IMR-90 (cell line): ENCODE data around the gene AHDC1. TPM values are rescaled to one million over a fixed set of nuclear protein-coding genes. Genes with fewer than 3 reads are reported as not detected.

Experiments
- ATAC-seq: fragments of 200-7000 bp; cut with Tn5 transposase; 2 replicates; pipeline ENCODE4 v1.9.1; 2020; ENCODE audit warnings: low read depth, mild to moderate bottlenecking, moderate library complexity
- BruUV-seq: library from RNA; stranded (reverse); fragments of 400-500 nt; replicated peaks from 2 replicates; lab custom pipeline; 2021; lab: Mats Ljungman, UMichigan
- CTCF ChIA-PET: fragments of 300-600 bp; formaldehyde crosslinking; extraction: SDS; loops from one replicate; lab custom pipeline; 2021; ENCODE audit warnings: antibody characterized with exemption; lab: Yijun Ruan, JAX
- POLR2A ChIA-PET: fragments of 300-600 bp; sonication (Branson Sonifier 250); formaldehyde crosslinking; loops from one replicate; lab custom pipeline; 2022; ENCODE audit warnings: antibody characterized with exemption; ENCODE audit not compliant: unreplicated experiment; lab: Charles Lee
- DNase-seq: peaks from one replicate; pipeline ENCODE4 v3.0.0; 2013
- H2AFZ ChIP-seq: replicated peaks from 2 replicates; pipeline ENCODE3; 2013; ENCODE audit warnings: low read length, mild to moderate bottlenecking; ENCODE audit not compliant: poor library complexity
- H2AK5ac ChIP-seq: 2 replicates; pipeline ENCODE4 v1.6.1; 2013; ENCODE audit warnings: low read depth, low read length, inconsistent platforms
- H2AK9ac ChIP-seq: replicated peaks from 2 replicates; pipeline ENCODE3; 2013; ENCODE audit warnings: mild to moderate bottlenecking, low read depth, low read length, moderate library complexity; ENCODE audit not compliant: poor library complexity
- H2BK120ac ChIP-seq: 2 replicates; pipeline ENCODE4 v1.6.1; 2013; ENCODE audit warnings: low read depth, low read length, inconsistent platforms
- H2BK15ac ChIP-seq: 3 replicates; pipeline ENCODE4 v1.6.1; 2013; ENCODE audit warnings: low read depth, low read length, inconsistent platforms
- H2BK20ac ChIP-seq: 2 replicates; pipeline ENCODE4 v1.6.1; 2013; ENCODE audit warnings: low read depth, mild to moderate bottlenecking, inconsistent platforms, low read length, moderate library complexity
- H2BK5ac ChIP-seq: 2 replicates; pipeline ENCODE4 v1.6.1; 2013; ENCODE audit warnings: mild to moderate bottlenecking, low read depth, low read length, inconsistent platforms; ENCODE audit not compliant: poor library complexity, severe bottlenecking
- H3K14ac ChIP-seq: replicated peaks from 2 replicates; pipeline ENCODE4 v1.6.1; 2013; ENCODE audit warnings: low read depth, low read length, inconsistent platforms
- H3K18ac ChIP-seq: 2 replicates; pipeline ENCODE4 v1.6.1; 2013; ENCODE audit warnings: low read depth, low read length, control low read depth
- H3K23ac ChIP-seq: 2 replicates; pipeline ENCODE4 v1.6.1; 2013; ENCODE audit warnings: low read depth, low read length, inconsistent platforms
- H3K27ac ChIP-seq: 2 replicates; pipeline ENCODE4 v1.5.1; 2013; ENCODE audit warnings: mild to moderate bottlenecking, control low read depth, low read length; ENCODE audit not compliant: insufficient read depth
- H3K27me3 ChIP-seq: 2 replicates; pipeline ENCODE4 v1.6.1; 2013; ENCODE audit warnings: low read length; ENCODE audit not compliant: control insufficient read depth, insufficient read depth
- H3K36me3 ChIP-seq: 2 replicates; pipeline ENCODE4 v1.6.1; 2013; ENCODE audit warnings: low read length, mixed read lengths; ENCODE audit not compliant: control insufficient read depth, insufficient read depth
- H3K4ac ChIP-seq: 2 replicates; pipeline ENCODE4 v1.6.1; 2013; ENCODE audit warnings: low read depth, low read length, inconsistent platforms
- H3K4me1 ChIP-seq: 2 replicates; pipeline ENCODE4 v1.6.1; 2013; ENCODE audit warnings: low read length, mixed read lengths; ENCODE audit not compliant: control insufficient read depth, insufficient read depth
- H3K4me2 ChIP-seq: 2 replicates; pipeline ENCODE4 v1.6.1; 2013; ENCODE audit warnings: low read depth, mild to moderate bottlenecking, control low read depth, low read length, moderate library complexity
- H3K4me3 ChIP-seq: 2 replicates; pipeline ENCODE4 v1.5.1; 2013; ENCODE audit warnings: low read depth, mild to moderate bottlenecking, control low read depth, low read length, moderate library complexity; ENCODE audit not compliant: insufficient read depth
- H3K56ac ChIP-seq: 2 replicates; pipeline ENCODE4 v1.6.1; 2013; ENCODE audit warnings: low read length, inconsistent platforms; ENCODE audit not compliant: insufficient read depth; ENCODE audit errors: extremely low read depth
- H3K79me1 ChIP-seq, 2 experiments: 2 replicates each; pipeline ENCODE4 v1.6.1; 2013; ENCODE audit warnings: low read length in 2 of 2, inconsistent platforms in 1 of 2, low read depth in 1 of 2
- H3K9ac ChIP-seq: 2 replicates; pipeline ENCODE4 v1.6.1; 2013; ENCODE audit warnings: low read depth, low read length, control low read depth
- H3K9me1 ChIP-seq: 2 replicates; pipeline ENCODE4 v1.6.1; 2013; ENCODE audit warnings: low read length, inconsistent platforms; ENCODE audit not compliant: insufficient read depth
- H3K9me3 ChIP-seq: 2 replicates; pipeline ENCODE4 v1.6.1; 2013; ENCODE audit warnings: low read length; ENCODE audit not compliant: control insufficient read depth, insufficient read depth
- H4K20me1 ChIP-seq: 2 replicates; pipeline ENCODE4 v1.6.1; 2013; ENCODE audit warnings: low read length, inconsistent platforms; ENCODE audit not compliant: insufficient read depth
- H4K5ac ChIP-seq: 2 replicates; pipeline ENCODE4 v1.6.1; 2013; ENCODE audit warnings: mild to moderate bottlenecking, low read depth, low read length, control low read depth
- H4K8ac ChIP-seq, 2 experiments: 2 replicates each; pipeline ENCODE4 v1.6.1; 2013; ENCODE audit warnings: low read depth in 2 of 2, low read length in 2 of 2, control low read depth in 1 of 2, inconsistent platforms in 1 of 2
- H4K91ac ChIP-seq: 2 replicates; pipeline ENCODE4 v1.6.1; 2013; ENCODE audit warnings: low read depth, low read length, inconsistent platforms; ENCODE audit not compliant: insufficient read depth
- CEBPB ChIP-seq: IDR thresholded peaks from 2 replicates; pipeline ENCODE4 v1.6.1; 2012; ENCODE audit warnings: low read depth, low read length, improper control_type of control experiment
- CHD1 ChIP-seq: IDR thresholded peaks from 2 replicates; pipeline ENCODE4 v1.6.1; 2012; ENCODE audit warnings: low read depth, low read length, improper control_type of control experiment
- CTCF ChIP-seq: conservative IDR thresholded peaks from 2 replicates; pipeline ENCODE4 v1.5.1; 2012; ENCODE audit warnings: mild to moderate bottlenecking, low read depth, low read length, improper control_type of control experiment
- ELK1 ChIP-seq: fragments of 150-350 bp; IDR thresholded peaks from 2 replicates; pipeline ENCODE4 v1.6.1; 2016; ENCODE audit warnings: low read depth, mild to moderate bottlenecking, low read length, moderate library complexity, borderline replicate concordance
- FOS ChIP-seq: fragments of 150-350 bp; IDR thresholded peaks from 2 replicates; pipeline ENCODE4 v1.6.1; 2016; ENCODE audit warnings: low read depth, low read length
- MAFK ChIP-seq: IDR thresholded peaks from 2 replicates; pipeline ENCODE4 v1.6.1; 2012; ENCODE audit warnings: low read depth, low read length, improper control_type of control experiment
- MAZ ChIP-seq: IDR thresholded peaks from 2 replicates; pipeline ENCODE4 v1.6.1; 2012; ENCODE audit warnings: low read depth, mild to moderate bottlenecking, low read length, improper control_type of control experiment, moderate library complexity, borderline replicate concordance
- MXI1 ChIP-seq: IDR thresholded peaks from 2 replicates; pipeline ENCODE4 v1.6.1; 2012; ENCODE audit warnings: low read depth, mild to moderate bottlenecking, low read length, moderate library complexity, borderline replicate concordance
- NFE2L2 ChIP-seq: fragments of 150-350 bp; IDR thresholded peaks from 2 replicates; pipeline ENCODE4 v1.6.1; 2016; ENCODE audit warnings: low read depth, mild to moderate bottlenecking, low read length
- POLR2A ChIP-seq: IDR thresholded peaks from 2 replicates; pipeline ENCODE4 v1.6.1; 2012; ENCODE audit warnings: mild to moderate bottlenecking, low read depth, low read length
- RAD21 ChIP-seq: IDR thresholded peaks from 2 replicates; pipeline ENCODE4 v1.6.1; 2012; ENCODE audit warnings: low read length, improper control_type of control experiment
- RCOR1 ChIP-seq: IDR thresholded peaks from 2 replicates; pipeline ENCODE4 v1.6.1; 2012; ENCODE audit warnings: mild to moderate bottlenecking, low read length, improper control_type of control experiment; ENCODE audit not compliant: insufficient replicate concordance
- RFX5 ChIP-seq: IDR thresholded peaks from 2 replicates; pipeline ENCODE4 v1.8.0; 2012; ENCODE audit warnings: low read depth, mild to moderate bottlenecking, low read length, moderate library complexity
- SMC3 ChIP-seq: fragments of 150-350 bp; IDR thresholded peaks from 2 replicates; pipeline ENCODE4 v1.6.1; 2016; ENCODE audit warnings: low read depth, mild to moderate bottlenecking, antibody characterized with exemption, low read length, moderate library complexity
- WGBS, 2 experiments: methylation state at CpG; one replicate each; pipeline versions ENCODE4 v1.1.5 to v1.1.7; 2013; ENCODE audit warnings: missing lambda C conversion rate in 2 of 2; ENCODE audit not compliant: insufficient read length in 1 of 2; ENCODE audit errors: extremely low coverage in 2 of 2; 5-methylcytosine and 5-hydroxymethylcytosine counted together
- dilution Hi-C: fragments of 300-500 bp; cut with HindIII; formaldehyde crosslinking; loops from one replicate; pipeline ENCODE4 v1.14.3; 2018; ENCODE audit warnings: low sequenced_read_pairs; ENCODE audit not compliant: unreplicated experiment
- in situ Hi-C: fragments of 300-500 bp; cut with MboI; formaldehyde crosslinking; loops from 3 replicates; pipeline ENCODE4 v1.14.3; 2019; ENCODE audit warnings: low sequenced_read_pairs, inconsistent platforms, mixed read lengths
- intact Hi-C: fragments of 100-400 bp; cut with micrococcal nuclease; formaldehyde crosslinking; loops from 2 replicates; pipeline ENCODE4 v1.10.0; 2022
- polyA plus RNA-seq, 3 experiments: library from polyadenylated mRNA; depleted of rRNA; stranded (reverse); fragments of >200 nt; gene quantifications; 2 replicates each; pipeline ENCODE4 v1.2.3, GENCODE V29; 2012; ENCODE audit warnings: low replicate concordance in 1 of 3
- total RNA-seq: library from RNA; depleted of rRNA; stranded (reverse); fragments of >200 nt; gene quantifications from 2 replicates; pipeline ENCODE4 v1.2.3, GENCODE V29; 2012

AHDC1 gene
- total and polyA plus RNA-seq, 2 of the 4 experiments (the other 2 are of a cell fraction) = 2.0 to 11.6 TPM

GRCh38 chr1:27542463-27543273 is 61.3 kb downstream of the AHDC1 start:
- intact Hi-C loops = no loop called here
- dilution Hi-C loops = no loop called here
- Histone ChIP-seq H4K91ac (peak overlapping the region; percentile 87), H2AK5ac (peak overlapping the region; percentile 96), H3K4me1 (peaks cover 45% of the 10 kb centered on the region), H3K9me3 (no peaks in the 10 kb centered on the region), H3K79me1 (peaks cover 20 to 81% of the 10 kb centered on the region in 2 experiments), H3K56ac (no peak overlapping the region), H3K23ac (peak overlapping the region; percentile 66), H2AFZ (peak overlapping the region; percentile 33), H3K18ac (peak overlapping the region; percentile 59), H2BK15ac (peak overlapping the region; percentile 74; the same call in 2 of the 3 replicates), H2BK120ac (peak overlapping the region; percentile 79), H3K27me3 (no peaks in the 10 kb centered on the region), H2AK9ac (peak overlapping the region; percentile 68), H3K9me1 (peaks cover 44% of the 10 kb centered on the region), H3K9ac (0 out of 2 replicates have a peak overlapping the region, but pooled peaks have one; percentile 8), H4K5ac (peak overlapping the region; percentile 24), H4K8ac (peak overlapping the region; percentile 81 to 85), H3K36me3 (peaks cover 23% of the 10 kb centered on the region), H3K4me3 (no peak overlapping the region), H2BK5ac (peak overlapping the region; percentile 92), H4K20me1 (peaks cover 9% of the 10 kb centered on the region; the same call in 1 of the 2 replicates), H3K27ac (peak overlapping the region; percentile 56), H3K4ac (peak overlapping the region; percentile 83), H2BK20ac (peak overlapping the region; percentile 61), H3K4me2 (no peak overlapping the region), H3K14ac (peak overlapping the region; percentile 84)
- in situ Hi-C loops = no loop called here
- DNase-seq = peak; percentile 85
- ATAC-seq = no peak; the same call in 1 of the 2 replicates
- ChIA-PET CTCF (interaction anchor here (2.2 kb wide), 1 partner anchor 14 kb away, joined by 7 read pairs; no protein-coding TSS in a partner anchor), POLR2A (interaction anchor here (0.5 to 0.6 kb wide), 2 partner anchors 9 to 90 kb away, joined by 4 to 6 read pairs; no protein-coding TSS in a partner anchor)
- 75% methylated on average over 4 of the region's 19 CpGs; no CpG with 5 or more reads in 1 of the 2 experiments for WGBS, 2 experiments
- BruUV-seq = no TSS peak
- TF ChIP-seq CEBPB (peak; percentile 0; the same call in 1 of the 2 replicates), FOS (peak; percentile 90), ELK1 (no peak), RFX5 (no peak), MXI1 (no peak), POLR2A (no peak), MAFK (no peak), CTCF (no peak), NFE2L2 (no peak), RAD21 (peak; percentile 8), SMC3 (no peak), RCOR1 (no peak), CHD1 (no peak), MAZ (no peak)
